A549 (cell line): ENCODE results near the gene GRID1. TPM values are rescaled to one million over a fixed set of nuclear protein-coding genes. Genes with fewer than 3 reads are reported as not detected.

Experiments used
- ATAC-seq, 2 experiments: fragments of 200-7000 bp in 1 of 2; fragments of >200 bp in 1 of 2; cut with Nextera tagmentation in 1 of 2; cut with Tn5 transposase in 1 of 2; 3 replicates each; pipeline versions ENCODE4 v1.8.0 to v1.9.1; 2018 to 2020; ENCODE audit warnings: mild to moderate bottlenecking in 1 of 2, moderate library complexity in 1 of 2
- CTCF ChIA-PET: fragments of 300-600 bp; sonication (Branson Sonifier 250); formaldehyde crosslinking; extraction: SDS; loops from one replicate; lab custom pipeline; 2021; ENCODE audit warnings: antibody characterized with exemption, inconsistent platforms; lab: Yijun Ruan, JAX
- POLR2A ChIA-PET: fragments of 350-600 bp; formaldehyde crosslinking; extraction: SDS; loops from one replicate; lab custom pipeline; 2021; ENCODE audit warnings: antibody characterized with exemption, inconsistent platforms; lab: Yijun Ruan, JAX
- DNase-seq, 2 experiments: peaks; one replicate each; pipeline versions ENCODE4 v3.0.0 to v3.0.0-alpha.2; 2011 to 2016; ENCODE audit warnings: low read depth in 1 of 2, low spot score in 1 of 2
- FAIRE-seq: peaks from 2 replicates; lab custom pipeline; 2011; peaks lifted over from hg19 to GRCh38; lab: Jason Lieb, UNC
- H3K27ac ChIP-seq, 2 experiments: fragments of >200 bp; sonication (Bioruptor Twin); formaldehyde crosslinking; 3 replicates each; pipeline ENCODE4 v1.5.1; 2016 to 2017
- H3K4me1 ChIP-seq: fragments of >200 bp; sonication (Bioruptor Twin); formaldehyde crosslinking; 3 replicates; pipeline ENCODE4 v1.6.1; 2016
- H3K4me2 ChIP-seq: fragments of >200 bp; sonication (Bioruptor Twin); formaldehyde crosslinking; 3 replicates; pipeline ENCODE4 v1.6.1; 2016
- H3K4me3 ChIP-seq: fragments of >200 bp; sonication (Bioruptor Twin); formaldehyde crosslinking; 3 replicates; pipeline ENCODE4 v1.5.1; 2016
- H3K9me3 ChIP-seq: fragments of >200 bp; sonication (Bioruptor Twin); formaldehyde crosslinking; 3 replicates; pipeline ENCODE4 v1.6.1; 2016
- ELK1 ChIP-seq: fragments of 150-350 bp; IDR thresholded peaks from 2 replicates; pipeline ENCODE4 v1.6.1; 2014; ENCODE audit warnings: low read depth, mild to moderate bottlenecking, low read length
- HOXB13 ChIP-seq: fragments of 250-450 bp; sonication (Bioruptor Pico); IDR thresholded peaks from 2 replicates; pipeline ENCODE4 v1.5.0; 2020; ENCODE audit warnings: low read depth, mild to moderate bottlenecking, moderate library complexity
- HOXB5 ChIP-seq: fragments of 250-450 bp; sonication (Bioruptor Pico); IDR thresholded peaks from 2 replicates; pipeline ENCODE4 v1.5.0; 2020; ENCODE audit warnings: mild to moderate bottlenecking, moderate library complexity
- JUN ChIP-seq, 2 experiments: fragments of >200 bp; sonication (Bioruptor Twin); formaldehyde crosslinking; IDR thresholded peaks; 2 replicates in 1 of 2; 3 replicates in 1 of 2; pipeline ENCODE4 v1.6.1; 2016 to 2017
- JUNB ChIP-seq: fragments of >200 bp; sonication (Bioruptor Twin); formaldehyde crosslinking; IDR thresholded peaks from 2 replicates; pipeline ENCODE4 v1.6.1; 2016
- MAFK ChIP-seq: fragments of 450-650 bp; IDR thresholded peaks from 2 replicates; pipeline ENCODE4 v1.6.1; 2014; ENCODE audit not compliant: partially characterized antibody
- PHF8 ChIP-seq: fragments of 200-600 bp; sonication (generic); IDR thresholded peaks from 2 replicates; pipeline ENCODE4 v1.6.1; 2016; ENCODE audit warnings: low read depth, mild to moderate bottlenecking, antibody characterized with exemption, moderate library complexity, borderline replicate concordance
- RCOR1 ChIP-seq: fragments of 150-350 bp; IDR thresholded peaks from 2 replicates; pipeline ENCODE4 v1.6.1; 2014; ENCODE audit warnings: antibody characterized with exemption, low read length, low read depth
- REST ChIP-seq: fragments of 200-600 bp; sonication (generic); IDR thresholded peaks from 2 replicates; pipeline ENCODE4 v1.6.1; 2016; ENCODE audit warnings: antibody characterized with exemption, mild to moderate bottlenecking, moderate library complexity
- TFCP2L1 ChIP-seq: fragments of 250-450 bp; sonication (Bioruptor Pico); IDR thresholded peaks from 2 replicates; pipeline ENCODE4 v1.5.0; 2021; ENCODE audit warnings: mild to moderate bottlenecking
- ZSCAN20 ChIP-seq: fragments of 250-450 bp; sonication (Bioruptor Pico); IDR thresholded peaks from 2 replicates; pipeline ENCODE4 v1.8.0; 2022; ENCODE audit warnings: mild to moderate bottlenecking, moderate library complexity
- WGBS: methylation state at CpG from one replicate; pipeline ENCODE4 v1.1.6; 2017; ENCODE audit errors: missing lambda C conversion rate; 5-methylcytosine and 5-hydroxymethylcytosine counted together
- polyA plus RNA-seq, 4 experiments: library from polyadenylated mRNA; depleted of rRNA in 3 of 4; stranded (reverse); fragments of >200 nt; fragmentation: RNase III in 1 of 4; extraction: RNeasy Plus Mini Kit Qiagen cat#74134 plus additional on column Dnase treatment in 1 of 4; gene quantifications; 2 replicates in 3 of 4; 3 replicates in 1 of 4; pipeline ENCODE4 v1.2.3, GENCODE V29; 2011 to 2017
- TF ChIP-seq, protein P1 (sequence below): IDR thresholded peaks from 2 replicates; pipeline ENCODE4 v1.6.1; 2012
- TF ChIP-seq, protein P2 (sequence below): fragments of >200 bp; sonication (Bioruptor Twin); formaldehyde crosslinking; IDR thresholded peaks from 3 replicates; pipeline ENCODE4 v1.5.1; 2016

GRID1 gene
- polyA plus RNA-seq, 2 of the 4 experiments (the other 2 are of a cell fraction), result 0.14 to 0.30 TPM

DNA sequence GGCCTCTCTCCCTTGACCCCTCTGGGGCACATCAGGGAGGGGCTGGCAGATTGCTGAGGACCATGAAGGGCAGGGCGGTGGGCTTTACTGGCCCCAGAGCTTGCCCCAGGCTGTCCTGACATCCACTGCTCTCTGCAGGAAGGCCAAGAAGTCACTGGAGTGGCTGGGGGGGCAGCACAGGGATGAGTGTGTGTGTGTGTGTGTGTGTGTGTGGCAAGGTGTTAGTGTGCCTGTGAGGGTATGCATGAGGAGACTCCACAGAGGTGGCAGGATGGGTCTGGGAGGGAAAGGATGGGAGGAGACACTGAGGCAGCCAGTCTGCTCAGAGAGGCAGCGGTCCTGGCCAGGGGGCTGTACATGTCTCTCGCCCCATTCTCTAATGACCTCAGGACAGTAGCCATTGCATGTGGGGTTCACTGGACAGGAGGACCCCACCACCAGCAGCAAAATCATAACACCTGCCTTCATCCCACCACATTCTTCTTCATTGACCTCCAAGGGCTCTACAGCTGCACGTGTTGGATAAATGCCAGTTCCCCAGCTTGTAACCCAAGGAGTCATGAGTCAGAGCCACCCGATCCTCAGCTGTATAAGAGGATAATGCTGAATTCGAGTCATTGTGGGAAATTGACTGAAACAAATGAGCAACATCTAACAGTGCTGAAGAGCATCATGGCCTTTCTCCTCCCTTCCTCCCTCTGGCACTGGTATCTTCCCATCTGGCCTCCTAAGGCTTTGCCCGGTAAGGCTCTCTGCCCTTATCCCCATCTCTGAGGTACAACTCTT lies 720.5 kb downstream of the GRID1 start:
- 73% methylated on average over 6 of the region's 7 CpGs for WGBS
- Histone ChIP-seq H3K9me3 (no peaks in the 10 kb centered on the region), H3K27ac (peak overlapping the region; percentile 19 to 73; a peak in 4 of 6 replicates), H3K4me3 (no peak overlapping the region), H3K4me1 (peaks cover 44% of the 10 kb centered on the region), H3K4me2 (no peak overlapping the region)
- DNase-seq (peak in 1 of 2 experiments; percentile 46), FAIRE-seq (no peak), ATAC-seq (no peak)
- ChIA-PET CTCF (interaction anchor here (0.9 kb wide), 1 partner anchor 10 kb away, joined by 3 read pairs; no protein-coding TSS in a partner anchor), POLR2A (no interaction called here)
- TF ChIP-seq HOXB13 (CRISPR knock-in tag) (no peak), HOXB5 (CRISPR knock-in tag) (no peak)

DNA sequence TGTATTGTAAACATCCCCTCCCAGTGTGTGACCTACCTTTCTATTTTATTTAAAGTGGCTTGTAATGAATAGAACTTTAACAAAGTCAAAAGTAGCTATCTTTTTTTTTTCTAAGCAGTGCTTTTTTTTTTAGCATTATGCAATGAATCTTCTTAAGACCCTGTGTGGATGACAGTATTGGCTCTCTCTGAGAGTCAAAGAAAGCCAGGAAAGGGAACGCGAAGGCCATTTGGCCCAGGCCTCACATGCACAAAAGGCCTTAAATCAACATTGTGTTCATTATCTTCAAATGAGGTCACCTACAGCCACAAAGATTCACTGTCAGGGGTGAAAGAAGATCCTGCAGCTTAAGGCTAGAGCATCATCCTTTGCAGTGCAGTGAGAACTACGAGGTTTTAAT lies 721.5 kb downstream of the GRID1 start:
- ATAC-seq (no peak), DNase-seq (no peak), FAIRE-seq (no peak)
- peak overlapping the region; percentile 94 to 97; a peak in 4 of 6 replicates for H3K27ac ChIP-seq
- no peaks in the 10 kb centered on the region for H3K9me3 ChIP-seq
- H3K4me3 ChIP-seq, result no peak overlapping the region
- ChIA-PET CTCF (interaction anchor here (1.7 kb wide), 1 partner anchor 20 kb away, joined by 3 read pairs; no protein-coding TSS in a partner anchor), POLR2A (no interaction called here)
- H3K4me2 ChIP-seq, result no peak overlapping the region
- 75% methylated on average over 3 of the region's 3 CpGs for WGBS
- TF ChIP-seq TFCP2L1 (CRISPR knock-in tag) (no peak), ZSCAN20 (CRISPR knock-in tag) (no peak), JUN (IDR thresholded peaks at IDR 0.05) (no peak), REST (no peak), MAFK (no peak), PHF8 (no peak), JUNB (no peak), RCOR1 (no peak), ELK1 (no peak)
- TF ChIP-seq, protein P1, sequence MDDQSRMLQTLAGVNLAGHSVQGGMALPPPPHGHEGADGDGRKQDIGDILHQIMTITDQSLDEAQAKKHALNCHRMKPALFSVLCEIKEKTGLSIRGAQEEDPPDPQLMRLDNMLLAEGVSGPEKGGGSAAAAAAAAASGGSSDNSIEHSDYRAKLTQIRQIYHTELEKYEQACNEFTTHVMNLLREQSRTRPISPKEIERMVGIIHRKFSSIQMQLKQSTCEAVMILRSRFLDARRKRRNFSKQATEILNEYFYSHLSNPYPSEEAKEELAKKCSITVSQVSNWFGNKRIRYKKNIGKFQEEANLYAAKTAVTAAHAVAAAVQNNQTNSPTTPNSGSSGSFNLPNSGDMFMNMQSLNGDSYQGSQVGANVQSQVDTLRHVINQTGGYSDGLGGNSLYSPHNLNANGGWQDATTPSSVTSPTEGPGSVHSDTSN, result no peak
- TF ChIP-seq, protein P2, sequence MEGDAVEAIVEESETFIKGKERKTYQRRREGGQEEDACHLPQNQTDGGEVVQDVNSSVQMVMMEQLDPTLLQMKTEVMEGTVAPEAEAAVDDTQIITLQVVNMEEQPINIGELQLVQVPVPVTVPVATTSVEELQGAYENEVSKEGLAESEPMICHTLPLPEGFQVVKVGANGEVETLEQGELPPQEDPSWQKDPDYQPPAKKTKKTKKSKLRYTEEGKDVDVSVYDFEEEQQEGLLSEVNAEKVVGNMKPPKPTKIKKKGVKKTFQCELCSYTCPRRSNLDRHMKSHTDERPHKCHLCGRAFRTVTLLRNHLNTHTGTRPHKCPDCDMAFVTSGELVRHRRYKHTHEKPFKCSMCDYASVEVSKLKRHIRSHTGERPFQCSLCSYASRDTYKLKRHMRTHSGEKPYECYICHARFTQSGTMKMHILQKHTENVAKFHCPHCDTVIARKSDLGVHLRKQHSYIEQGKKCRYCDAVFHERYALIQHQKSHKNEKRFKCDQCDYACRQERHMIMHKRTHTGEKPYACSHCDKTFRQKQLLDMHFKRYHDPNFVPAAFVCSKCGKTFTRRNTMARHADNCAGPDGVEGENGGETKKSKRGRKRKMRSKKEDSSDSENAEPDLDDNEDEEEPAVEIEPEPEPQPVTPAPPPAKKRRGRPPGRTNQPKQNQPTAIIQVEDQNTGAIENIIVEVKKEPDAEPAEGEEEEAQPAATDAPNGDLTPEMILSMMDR, result no peak
- peaks cover 49% of the 10 kb centered on the region for H3K4me1 ChIP-seq
